GM18505 (cell line): Measurements from ENCODE around the gene MKKS.

Experiments used
- ATAC-seq: cut with Tn5 transposase; IDR thresholded peaks from one replicate; pipeline ENCODE4 v1.9.1; 2021; ENCODE audit not compliant: unreplicated experiment
- POLR2A ChIP-seq: IDR thresholded peaks from 4 replicates; pipeline ENCODE4 v1.6.1; 2011; ENCODE audit warnings: borderline replicate concordance; ENCODE audit not compliant: insufficient read depth, insufficient read length; ENCODE audit errors: extremely low read depth

MKKS gene

DNA sequence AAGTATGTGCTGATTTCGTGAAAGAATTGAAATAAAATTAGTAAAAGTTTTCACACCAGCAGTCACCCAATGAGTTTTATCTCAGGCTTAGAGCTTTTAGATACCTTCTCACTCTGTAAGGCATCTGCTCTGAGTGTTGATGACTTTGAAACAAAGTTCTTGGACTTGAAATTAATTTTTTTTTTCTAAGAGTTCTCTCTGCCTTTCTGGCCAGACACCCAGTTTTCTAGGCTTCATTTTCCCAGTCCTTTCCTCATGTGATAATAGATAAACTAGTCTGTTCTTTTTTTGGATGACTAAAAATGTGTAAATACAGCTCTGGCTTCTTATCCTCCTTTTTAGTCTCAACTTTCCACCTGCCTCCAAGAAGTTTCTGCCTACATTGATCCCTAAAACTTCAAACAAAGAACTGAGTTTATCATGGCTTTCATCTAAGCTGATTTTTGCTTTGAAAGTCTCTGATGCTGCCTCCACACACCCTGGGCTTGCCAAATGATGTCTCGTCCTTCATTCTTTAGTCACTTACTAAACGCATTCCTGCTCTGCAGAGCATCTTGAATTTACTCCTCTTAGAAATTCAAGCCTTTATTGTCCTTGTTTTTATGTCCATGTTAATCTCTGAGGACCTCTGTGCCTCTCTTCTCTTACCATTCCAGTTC is 33.8 kb upstream of the MKKS start:
- no peak for ATAC-seq
- no peak for TF ChIP-seq POLR2A

DNA sequence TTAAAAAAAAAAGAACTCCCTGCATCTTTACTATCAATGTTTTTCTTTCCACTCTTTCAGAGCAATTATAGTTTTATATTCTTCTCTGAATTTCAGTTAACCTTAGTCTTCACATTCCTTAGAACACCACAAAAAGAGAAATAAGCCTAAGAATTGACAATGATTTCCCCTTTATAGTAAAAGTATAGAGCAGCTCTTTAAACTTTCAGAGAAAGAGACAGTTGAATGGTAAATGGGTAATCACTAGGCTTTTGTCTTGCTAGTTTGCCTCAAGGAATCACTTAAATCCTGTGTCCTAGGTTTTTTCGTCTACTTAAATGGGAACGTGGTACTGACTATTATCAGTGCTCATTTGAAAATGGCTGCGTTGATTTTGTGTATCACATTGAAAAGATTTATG is 32.8 kb upstream of the MKKS start:
- TF ChIP-seq POLR2A, result no peak
- no peak for ATAC-seq

DNA sequence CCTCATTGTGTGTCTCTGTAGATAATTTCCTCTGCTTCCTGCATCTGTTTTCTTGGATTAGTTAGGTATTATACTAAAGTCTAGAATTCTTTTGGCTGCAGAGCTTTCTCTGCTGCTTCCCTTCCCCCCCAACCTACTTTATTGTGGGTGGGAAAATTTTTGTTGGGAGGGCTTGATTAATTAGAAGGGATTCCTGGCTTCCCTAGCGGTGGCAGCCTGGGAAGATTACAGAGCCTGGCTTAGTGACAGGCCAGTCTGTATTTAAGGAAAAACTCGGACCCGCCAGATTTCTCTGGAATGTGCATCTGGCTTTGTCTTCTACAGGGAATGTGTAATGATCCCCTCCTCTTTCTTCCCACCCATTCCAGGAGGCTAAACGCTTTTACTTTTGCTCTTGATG is 32.3 kb upstream of the MKKS start:
- no peak for ATAC-seq
- no peak for TF ChIP-seq POLR2A

DNA sequence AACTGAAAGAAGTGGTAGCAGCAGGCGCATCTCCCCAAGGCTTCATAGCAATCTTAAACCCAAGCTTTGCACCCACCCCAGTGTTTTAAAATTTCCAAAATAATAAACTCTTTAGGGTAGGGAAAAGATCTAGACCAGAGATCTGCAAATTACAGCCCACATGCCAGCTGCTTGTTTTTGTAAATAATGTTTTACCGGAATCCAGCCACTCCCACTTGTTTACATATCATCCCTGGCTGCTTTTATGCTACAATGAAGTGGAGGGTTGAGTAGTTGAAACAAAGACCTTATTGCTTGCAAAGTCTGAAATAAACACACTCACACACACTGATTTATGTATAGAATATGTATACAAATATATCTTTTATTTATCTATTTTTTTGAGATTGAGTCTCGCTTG is 31.1 kb upstream of the MKKS start:
- ATAC-seq, result no peak
- TF ChIP-seq POLR2A, result no peak

DNA sequence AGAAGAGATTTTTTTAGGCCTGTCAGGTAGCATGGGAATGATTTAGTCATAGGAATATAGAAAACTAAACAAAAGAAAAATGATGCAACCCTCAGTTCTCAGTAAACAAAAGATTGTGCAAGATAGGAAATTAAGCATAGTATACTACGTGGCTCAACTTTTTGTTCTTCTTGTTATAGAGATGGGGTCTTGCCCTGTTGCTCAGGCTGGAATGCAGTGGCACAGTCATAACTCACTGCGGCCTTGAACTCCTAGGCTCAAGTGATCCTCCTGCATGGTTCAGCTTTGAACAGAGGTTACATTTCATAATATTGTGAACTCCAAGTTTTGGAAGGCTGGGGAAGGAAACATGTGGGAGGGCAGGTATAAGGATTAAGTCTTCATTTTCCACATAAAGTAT is 29.6 kb upstream of the MKKS start:
- no peak for ATAC-seq

DNA sequence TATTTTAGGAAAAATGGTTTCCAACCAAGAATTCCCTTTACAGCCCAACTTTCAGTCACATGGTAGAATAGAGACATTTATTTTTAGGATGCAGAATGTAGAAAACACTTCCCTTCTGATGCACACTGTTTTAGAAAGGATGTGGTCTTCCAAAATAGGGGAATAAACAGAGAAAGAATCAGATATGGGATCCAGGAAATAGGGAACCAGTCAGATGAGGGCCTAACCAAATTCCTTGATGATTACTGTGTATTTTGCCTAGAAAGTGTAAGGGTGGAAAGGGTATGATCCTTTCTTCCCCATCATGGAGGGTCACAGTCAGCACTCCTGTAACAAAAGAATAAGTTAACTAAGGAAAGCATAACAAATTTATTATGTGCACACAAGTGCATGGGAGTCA is 28.5 kb upstream of the MKKS start:
- TF ChIP-seq POLR2A, result no peak
- no peak for ATAC-seq

More for the DNA sequence above, 29.6 kb upstream of the MKKS start:
- TF ChIP-seq POLR2A, result no peak

DNA sequence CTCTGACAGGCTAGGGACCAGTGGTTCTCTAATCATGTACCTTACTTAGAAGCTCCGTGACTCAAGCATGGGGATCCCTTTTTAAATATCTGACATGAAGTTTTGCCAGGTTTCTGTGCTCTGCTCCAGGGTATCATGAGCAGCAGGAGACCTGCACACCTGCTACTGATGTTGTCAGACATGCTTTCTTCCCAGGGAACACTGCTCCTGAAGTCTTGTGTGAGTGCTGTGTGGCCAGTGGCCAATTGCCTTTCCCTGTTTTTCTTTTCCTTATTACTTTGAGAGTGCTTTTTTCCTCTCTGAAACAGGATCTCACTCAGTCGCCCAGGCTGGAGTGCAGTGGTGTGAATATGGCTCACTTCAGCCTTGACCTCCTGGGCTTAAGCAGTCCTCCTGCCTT is 27.5 kb upstream of the MKKS start:
- no peak for TF ChIP-seq POLR2A
- ATAC-seq, result no peak

DNA sequence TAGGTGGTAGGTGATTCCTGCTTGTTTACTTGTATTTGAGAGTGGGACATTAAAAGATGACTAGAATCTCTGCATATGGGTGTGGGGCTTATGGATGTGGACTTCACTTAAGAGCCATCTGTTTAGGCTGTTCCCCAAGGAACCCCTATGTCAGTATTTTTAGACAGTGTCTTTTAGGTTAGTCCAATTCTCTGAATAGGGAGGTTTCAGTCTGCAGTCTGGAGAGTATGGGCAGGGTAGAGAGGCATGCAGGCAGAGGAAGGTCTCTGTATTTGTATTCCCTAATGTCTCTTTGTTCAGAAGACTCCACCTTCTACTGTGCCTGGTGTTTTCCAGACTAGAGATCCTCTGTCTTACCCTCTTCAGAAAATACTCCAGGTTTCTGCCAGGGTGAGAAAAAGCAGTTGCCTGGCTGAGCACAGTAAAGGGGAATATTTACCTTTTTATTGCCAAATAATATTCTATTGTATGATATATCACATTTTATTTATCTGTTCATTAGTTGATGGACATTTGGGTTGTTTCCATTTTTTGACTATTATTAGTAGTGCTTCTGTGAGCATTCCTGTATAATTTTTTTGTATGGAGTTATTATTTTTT is 20.2 kb upstream of the MKKS start:
- TF ChIP-seq POLR2A, result no peak
- no peak for ATAC-seq

DNA sequence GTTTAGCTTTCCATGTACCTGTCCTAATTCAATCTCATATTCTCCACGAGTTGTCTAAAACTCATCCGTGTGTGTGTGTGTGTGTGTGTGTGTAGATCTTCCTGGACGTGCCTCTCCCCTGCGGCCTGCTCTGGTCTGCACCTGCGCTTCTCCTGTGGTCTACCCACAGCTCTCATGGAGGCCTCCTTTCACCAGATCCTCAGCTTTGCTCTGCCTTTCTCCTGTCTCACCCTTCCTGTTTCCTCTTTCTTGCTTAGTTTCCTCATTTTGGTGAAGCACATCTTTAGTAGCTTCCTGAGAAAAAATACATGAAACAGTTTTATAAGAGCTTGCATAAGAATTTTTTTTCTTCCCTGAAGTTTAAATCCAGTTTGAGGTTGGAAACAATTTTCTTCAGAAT is 19.2 kb upstream of the MKKS start:
- no peak for TF ChIP-seq POLR2A
- peak; percentile 91 for ATAC-seq

- TF ChIP-seq POLR2A, result no peak
Observed at GRCh38 chr20:10449270-10449669, 15.2 kb upstream of the MKKS start.

DNA sequence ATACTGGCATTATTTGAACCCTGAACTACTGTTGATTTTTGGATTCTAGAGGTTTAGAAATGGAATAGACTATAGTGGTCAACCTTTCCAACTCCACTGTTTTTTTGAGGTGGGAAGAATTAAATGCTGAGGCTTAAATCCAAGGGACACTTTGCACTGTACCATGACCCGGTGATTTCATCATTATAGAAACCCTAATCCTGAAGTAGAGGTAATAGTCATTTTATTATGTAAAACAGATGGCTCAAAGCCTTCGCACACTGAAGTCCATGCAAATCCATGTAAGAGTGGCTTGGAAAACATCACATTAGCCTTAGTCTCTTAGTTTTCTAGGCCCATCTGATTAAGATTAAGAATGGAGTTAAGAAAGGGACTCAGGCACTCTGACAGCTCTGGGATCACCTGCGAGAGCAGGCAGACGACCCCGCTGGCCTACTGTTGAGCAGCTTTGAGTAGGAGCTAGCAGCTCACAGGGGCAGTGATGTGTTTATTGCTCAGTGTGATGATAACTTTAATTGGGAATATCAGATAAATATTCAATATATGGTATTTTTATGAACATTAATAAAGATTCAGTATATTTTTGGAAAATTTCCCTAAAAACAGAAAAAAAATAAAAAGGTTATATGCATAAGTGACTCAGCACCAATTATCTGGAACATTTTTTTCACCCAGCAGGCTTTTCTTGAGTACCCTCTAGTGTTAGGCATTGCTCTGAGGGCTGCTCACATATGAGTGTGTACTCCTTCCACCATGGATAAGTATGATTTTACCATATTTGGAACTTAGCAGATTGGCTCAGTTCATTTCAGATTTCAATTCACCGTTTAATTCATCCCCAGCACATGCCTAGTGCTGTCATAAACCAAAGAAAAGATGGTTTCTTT is 14.5 kb upstream of the MKKS start:
- ATAC-seq, result no peak
- no peak for TF ChIP-seq POLR2A

More at GRCh38 chr20:10449270-10449669, 15.2 kb upstream of the MKKS start:
- ATAC-seq, result no peak

- no peak for TF ChIP-seq POLR2A
- ATAC-seq, result peak; percentile 99
Observed at GRCh38 chr20:10447028-10447427, 13.0 kb upstream of the MKKS start.

DNA sequence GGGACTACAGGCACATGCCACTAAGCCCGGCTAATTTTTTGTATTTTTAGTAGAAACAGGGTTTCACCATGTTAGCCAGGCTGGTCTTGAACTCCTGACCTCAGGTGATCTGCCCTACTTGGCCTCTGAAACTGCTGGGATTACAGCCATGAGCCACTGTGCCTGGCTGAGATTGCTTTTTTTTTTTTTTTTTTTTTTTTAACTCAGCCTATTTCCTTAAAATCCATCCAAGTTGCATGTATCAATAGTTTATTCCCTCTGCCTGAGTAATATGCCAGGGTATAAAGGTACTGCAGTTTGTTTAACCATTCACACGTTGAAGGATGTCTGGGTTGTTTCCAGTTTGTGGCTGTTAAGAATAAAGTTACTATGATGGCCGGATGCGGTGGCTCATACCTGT is 11.7 kb upstream of the MKKS start:
- no peak for ATAC-seq
- no peak for TF ChIP-seq POLR2A

GRCh38 chr20:10443936-10444335 is 9.9 kb upstream of the MKKS start:
- no peak for ATAC-seq
- no peak for TF ChIP-seq POLR2A
